SK-N-SH treated with all-trans-retinoic acid at 6 μM for 48 hours (cell line): Measurements from ENCODE around the gene TFPT.

ENCODE experiments used
- ATAC-seq: fragments of 200-7000 bp; cut with Tn5 transposase; 3 replicates; pipeline ENCODE4 v1.9.1; 2020; ENCODE audit warnings: mild to moderate bottlenecking, moderate library complexity
- ARNTL ChIP-seq: fragments of 450-650 bp; formaldehyde crosslinking; IDR thresholded peaks from 2 replicates; pipeline ENCODE4 v1.5.0; 2020; ENCODE audit warnings: low read depth, mild to moderate bottlenecking, moderate library complexity, borderline replicate concordance
- BACH2 ChIP-seq: fragments of 250-450 bp; sonication (Bioruptor Pico); IDR thresholded peaks from 2 replicates; pipeline ENCODE4 v1.9.0; 2021; ENCODE audit warnings: mild to moderate bottlenecking, borderline replicate concordance
- CSDC2 ChIP-seq: fragments of 250-450 bp; sonication (Bioruptor Pico); IDR thresholded peaks from 2 replicates; pipeline ENCODE4 v1.5.0; 2020; ENCODE audit warnings: mild to moderate bottlenecking, moderate library complexity
- GLIS3 ChIP-seq: fragments of 250-450 bp; sonication (Bioruptor Pico); IDR thresholded peaks from 2 replicates; pipeline ENCODE4 v1.5.0; 2020; ENCODE audit warnings: mild to moderate bottlenecking, moderate library complexity
- OSR1 ChIP-seq: fragments of 250-450 bp; sonication (Bioruptor Pico); IDR thresholded peaks from 2 replicates; pipeline ENCODE4 v1.8.0; 2022; ENCODE audit warnings: moderate library complexity, mild to moderate bottlenecking, inconsistent platforms
- PPARA ChIP-seq: fragments of 250-450 bp; sonication (Bioruptor Pico); IDR thresholded peaks from 2 replicates; pipeline ENCODE4 v1.5.0; 2020; ENCODE audit warnings: mild to moderate bottlenecking, borderline replicate concordance
- RARB ChIP-seq: fragments of 250-450 bp; sonication (Bioruptor Pico); IDR thresholded peaks from 2 replicates; pipeline ENCODE4 v1.8.0; 2021; ENCODE audit warnings: mild to moderate bottlenecking, moderate library complexity
- SNAI2 ChIP-seq: fragments of 250-450 bp; sonication (Bioruptor Pico); IDR thresholded peaks from 2 replicates; pipeline ENCODE4 v1.5.0; 2020; ENCODE audit warnings: mild to moderate bottlenecking, moderate library complexity
- TCF4 ChIP-seq: fragments of 250-450 bp; sonication (Bioruptor Pico); IDR thresholded peaks from 2 replicates; pipeline ENCODE4 v1.8.0; 2021; ENCODE audit warnings: mild to moderate bottlenecking, moderate library complexity, borderline replicate concordance
- TOX ChIP-seq: fragments of 250-450 bp; sonication (Bioruptor Pico); IDR thresholded peaks from 2 replicates; pipeline ENCODE4 v1.8.0; 2021; ENCODE audit warnings: mild to moderate bottlenecking, moderate library complexity, borderline replicate concordance
- TSHZ2 ChIP-seq: fragments of 250-450 bp; sonication (Bioruptor Pico); IDR thresholded peaks from 2 replicates; pipeline ENCODE4 v1.5.0; 2020; ENCODE audit warnings: mild to moderate bottlenecking, moderate library complexity
- ZC3H10 ChIP-seq: fragments of 250-450 bp; sonication (Bioruptor Pico); IDR thresholded peaks from 2 replicates; pipeline ENCODE4 v1.5.1; 2021; ENCODE audit warnings: mild to moderate bottlenecking, moderate library complexity
- ZFP3 ChIP-seq: fragments of 250-450 bp; sonication (Bioruptor Pico); IDR thresholded peaks from 2 replicates; pipeline ENCODE4 v1.5.0; 2020; ENCODE audit warnings: mild to moderate bottlenecking, moderate library complexity
- ZFP30 ChIP-seq: fragments of 450-650 bp; formaldehyde crosslinking; IDR thresholded peaks from 2 replicates; pipeline ENCODE4 v1.5.0; 2022; ENCODE audit warnings: mild to moderate bottlenecking, moderate library complexity
- ZNF70 ChIP-seq: fragments of 450-650 bp; formaldehyde crosslinking; IDR thresholded peaks from 2 replicates; pipeline ENCODE4 v1.5.0; 2020; ENCODE audit warnings: mild to moderate bottlenecking, moderate library complexity
- ZNF8 ChIP-seq: fragments of 450-650 bp; formaldehyde crosslinking; IDR thresholded peaks from 2 replicates; pipeline ENCODE4 v1.5.0; 2020; ENCODE audit warnings: mild to moderate bottlenecking, moderate library complexity
- TF ChIP-seq, protein P1 (sequence below): fragments of 250-450 bp; sonication (Bioruptor Pico); IDR thresholded peaks from 2 replicates; pipeline ENCODE4 v1.8.0; 2021; ENCODE audit warnings: low read depth, mild to moderate bottlenecking, moderate library complexity, borderline replicate concordance
- TF ChIP-seq, protein P2 (sequence below): fragments of 250-450 bp; sonication (Bioruptor Pico); IDR thresholded peaks from 2 replicates; pipeline ENCODE4 v1.5.1; 2021; ENCODE audit warnings: mild to moderate bottlenecking, moderate library complexity
- TF ChIP-seq, protein P3 (sequence below): fragments of 250-450 bp; sonication (Bioruptor Pico); IDR thresholded peaks from 2 replicates; pipeline ENCODE4 v1.8.0; 2020; ENCODE audit warnings: mild to moderate bottlenecking, moderate library complexity, borderline replicate concordance

TFPT gene

DNA sequence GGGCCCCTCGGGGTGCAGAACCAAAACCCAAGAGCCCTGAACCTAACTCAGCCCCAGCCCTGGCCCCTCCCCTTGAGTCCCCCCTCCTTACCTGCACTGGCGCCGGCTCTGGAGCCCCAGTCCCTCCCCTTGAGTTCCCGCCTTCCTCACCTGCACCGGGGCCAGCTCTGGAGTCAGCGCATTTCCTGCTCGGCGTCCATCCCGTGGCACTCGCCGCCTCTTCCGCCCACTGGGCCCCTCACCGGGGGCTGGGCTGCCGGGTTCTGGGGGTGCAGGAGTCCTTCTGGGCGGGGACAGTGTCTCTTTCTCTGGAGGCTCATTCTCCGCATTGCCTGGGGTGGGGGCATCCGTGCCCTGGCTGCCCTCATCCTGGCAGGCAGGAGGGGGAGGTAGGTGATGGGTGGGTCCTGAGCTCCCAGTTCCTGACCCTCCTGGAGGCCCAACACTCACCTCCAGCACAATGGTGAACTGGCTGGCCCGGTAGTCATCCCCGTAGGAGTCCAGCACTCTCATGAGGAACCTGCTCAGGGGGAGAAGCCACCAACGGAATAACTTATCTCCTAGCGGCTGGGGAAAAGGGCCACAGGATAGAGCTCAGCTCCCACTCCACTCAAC is 7.5 kb downstream of the TFPT start:
- ATAC-seq = no peak
- TF ChIP-seq BACH2 (CRISPR knock-in tag) = no peak
- TF ChIP-seq, protein P1, sequence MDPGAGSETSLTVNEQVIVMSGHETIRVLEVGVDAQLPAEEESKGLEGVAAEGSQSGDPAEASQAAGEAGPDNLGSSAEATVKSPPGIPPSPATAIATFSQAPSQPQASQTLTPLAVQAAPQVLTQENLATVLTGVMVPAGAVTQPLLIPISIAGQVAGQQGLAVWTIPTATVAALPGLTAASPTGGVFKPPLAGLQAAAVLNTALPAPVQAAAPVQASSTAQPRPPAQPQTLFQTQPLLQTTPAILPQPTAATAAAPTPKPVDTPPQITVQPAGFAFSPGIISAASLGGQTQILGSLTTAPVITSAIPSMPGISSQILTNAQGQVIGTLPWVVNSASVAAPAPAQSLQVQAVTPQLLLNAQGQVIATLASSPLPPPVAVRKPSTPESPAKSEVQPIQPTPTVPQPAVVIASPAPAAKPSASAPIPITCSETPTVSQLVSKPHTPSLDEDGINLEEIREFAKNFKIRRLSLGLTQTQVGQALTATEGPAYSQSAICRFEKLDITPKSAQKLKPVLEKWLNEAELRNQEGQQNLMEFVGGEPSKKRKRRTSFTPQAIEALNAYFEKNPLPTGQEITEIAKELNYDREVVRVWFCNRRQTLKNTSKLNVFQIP = no peak
- TF ChIP-seq TSHZ2 (CRISPR knock-in tag) = no peak
- TF ChIP-seq GLIS3 = no peak
- no peak for TF ChIP-seq ZC3H10 (CRISPR knock-in tag)
- TF ChIP-seq TOX (CRISPR knock-in tag) = no peak
- TF ChIP-seq CSDC2 (CRISPR knock-in tag) = no peak

DNA sequence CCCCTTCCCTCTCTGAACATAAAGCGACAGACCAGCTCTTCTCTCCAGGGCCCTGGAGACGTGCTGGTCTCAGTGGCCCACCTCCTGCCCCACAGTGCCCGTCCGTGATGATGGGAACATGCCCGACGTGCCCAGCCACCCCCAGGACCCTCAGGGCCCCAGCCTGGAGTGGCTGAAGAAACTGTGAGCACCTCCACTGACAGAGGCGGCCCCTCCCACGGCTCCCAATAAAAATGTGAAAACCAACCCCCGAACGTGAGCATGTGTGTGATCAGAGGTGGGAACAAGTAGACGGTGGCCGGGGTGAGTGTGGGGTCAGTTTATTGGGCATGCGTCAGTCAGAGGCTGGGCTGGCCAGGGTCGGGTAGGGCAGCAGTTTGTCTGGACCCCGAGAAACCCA is 8.7 kb downstream of the TFPT start:
- no peak for ATAC-seq

GRCh38 chr19:54105796-54106195 is 9.7 kb downstream of the TFPT start:
- no peak for ATAC-seq
- TF ChIP-seq BACH2 (CRISPR knock-in tag) = no peak
- TF ChIP-seq TOX (CRISPR knock-in tag) = no peak
- TF ChIP-seq, protein P2, sequence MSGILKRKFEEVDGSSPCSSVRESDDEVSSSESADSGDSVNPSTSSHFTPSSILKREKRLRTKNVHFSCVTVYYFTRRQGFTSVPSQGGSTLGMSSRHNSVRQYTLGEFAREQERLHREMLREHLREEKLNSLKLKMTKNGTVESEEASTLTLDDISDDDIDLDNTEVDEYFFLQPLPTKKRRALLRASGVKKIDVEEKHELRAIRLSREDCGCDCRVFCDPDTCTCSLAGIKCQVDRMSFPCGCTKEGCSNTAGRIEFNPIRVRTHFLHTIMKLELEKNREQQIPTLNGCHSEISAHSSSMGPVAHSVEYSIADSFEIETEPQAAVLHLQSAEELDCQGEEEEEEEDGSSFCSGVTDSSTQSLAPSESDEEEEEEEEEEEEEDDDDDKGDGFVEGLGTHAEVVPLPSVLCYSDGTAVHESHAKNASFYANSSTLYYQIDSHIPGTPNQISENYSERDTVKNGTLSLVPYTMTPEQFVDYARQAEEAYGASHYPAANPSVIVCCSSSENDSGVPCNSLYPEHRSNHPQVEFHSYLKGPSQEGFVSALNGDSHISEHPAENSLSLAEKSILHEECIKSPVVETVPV = no peak
- no peak for TF ChIP-seq SNAI2
- TF ChIP-seq ZNF8 (CRISPR knock-in tag) = no peak
- no peak for TF ChIP-seq TSHZ2 (CRISPR knock-in tag)
- no peak for TF ChIP-seq OSR1
- TF ChIP-seq ZNF70 (CRISPR knock-in tag) = no peak
- TF ChIP-seq, protein P1 = no peak
- TF ChIP-seq, protein P3, sequence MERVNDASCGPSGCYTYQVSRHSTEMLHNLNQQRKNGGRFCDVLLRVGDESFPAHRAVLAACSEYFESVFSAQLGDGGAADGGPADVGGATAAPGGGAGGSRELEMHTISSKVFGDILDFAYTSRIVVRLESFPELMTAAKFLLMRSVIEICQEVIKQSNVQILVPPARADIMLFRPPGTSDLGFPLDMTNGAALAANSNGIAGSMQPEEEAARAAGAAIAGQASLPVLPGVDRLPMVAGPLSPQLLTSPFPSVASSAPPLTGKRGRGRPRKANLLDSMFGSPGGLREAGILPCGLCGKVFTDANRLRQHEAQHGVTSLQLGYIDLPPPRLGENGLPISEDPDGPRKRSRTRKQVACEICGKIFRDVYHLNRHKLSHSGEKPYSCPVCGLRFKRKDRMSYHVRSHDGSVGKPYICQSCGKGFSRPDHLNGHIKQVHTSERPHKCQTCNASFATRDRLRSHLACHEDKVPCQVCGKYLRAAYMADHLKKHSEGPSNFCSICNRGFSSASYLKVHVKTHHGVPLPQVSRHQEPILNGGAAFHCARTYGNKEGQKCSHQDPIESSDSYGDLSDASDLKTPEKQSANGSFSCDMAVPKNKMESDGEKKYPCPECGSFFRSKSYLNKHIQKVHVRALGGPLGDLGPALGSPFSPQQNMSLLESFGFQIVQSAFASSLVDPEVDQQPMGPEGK = no peak
- TF ChIP-seq CSDC2 (CRISPR knock-in tag) = no peak
- TF ChIP-seq RARB (CRISPR knock-in tag) = no peak
- TF ChIP-seq ZFP3 (CRISPR knock-in tag) = no peak
- no peak for TF ChIP-seq GLIS3
- no peak for TF ChIP-seq ARNTL
- no peak for TF ChIP-seq TCF4 (CRISPR knock-in tag)
- no peak for TF ChIP-seq ZFP30 (CRISPR knock-in tag)
- no peak for TF ChIP-seq PPARA (CRISPR knock-in tag)
- TF ChIP-seq, all 23 proteins: peak for 0

More for the DNA sequence above, 8.7 kb downstream of the TFPT start:
- TF ChIP-seq ZFP3 (CRISPR knock-in tag) = no peak
- TF ChIP-seq, protein P1 = no peak
- no peak for TF ChIP-seq ZFP30 (CRISPR knock-in tag)
- no peak for TF ChIP-seq RARB (CRISPR knock-in tag)
- no peak for TF ChIP-seq GLIS3
- TF ChIP-seq OSR1 = no peak
- TF ChIP-seq, all 23 proteins: peak for 0
